ENCODE measurements around the gene MPZL3.

MPZL3 gene

DNA sequence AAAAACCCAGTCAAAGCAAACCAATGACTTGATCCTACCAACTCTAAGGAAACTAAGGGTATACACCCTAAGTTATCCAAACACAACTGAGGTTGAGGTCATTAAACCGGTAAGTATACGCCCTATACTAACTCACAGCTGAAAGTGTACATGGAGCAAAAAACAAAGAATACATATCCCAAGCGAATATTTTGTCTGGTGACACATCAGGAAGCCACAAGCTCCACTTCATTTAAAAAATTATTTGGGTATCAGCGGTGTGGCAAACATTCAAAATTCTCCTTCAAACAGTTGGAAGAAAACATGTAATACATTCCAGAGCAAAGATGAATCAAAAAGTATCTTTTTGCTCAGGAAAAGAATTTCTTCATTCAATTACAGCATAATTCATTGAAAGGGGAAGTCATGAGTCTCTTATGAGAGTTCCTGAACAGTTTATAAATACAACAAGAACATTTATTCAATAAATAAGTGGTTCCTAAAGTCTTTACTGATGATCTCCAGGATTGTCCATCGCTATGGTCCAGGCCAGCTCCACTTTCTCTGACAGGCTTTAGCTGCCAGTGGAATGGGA, 22.8 kb downstream of the MPZL3 start:
- TF ChIP-seq, protein P1, sequence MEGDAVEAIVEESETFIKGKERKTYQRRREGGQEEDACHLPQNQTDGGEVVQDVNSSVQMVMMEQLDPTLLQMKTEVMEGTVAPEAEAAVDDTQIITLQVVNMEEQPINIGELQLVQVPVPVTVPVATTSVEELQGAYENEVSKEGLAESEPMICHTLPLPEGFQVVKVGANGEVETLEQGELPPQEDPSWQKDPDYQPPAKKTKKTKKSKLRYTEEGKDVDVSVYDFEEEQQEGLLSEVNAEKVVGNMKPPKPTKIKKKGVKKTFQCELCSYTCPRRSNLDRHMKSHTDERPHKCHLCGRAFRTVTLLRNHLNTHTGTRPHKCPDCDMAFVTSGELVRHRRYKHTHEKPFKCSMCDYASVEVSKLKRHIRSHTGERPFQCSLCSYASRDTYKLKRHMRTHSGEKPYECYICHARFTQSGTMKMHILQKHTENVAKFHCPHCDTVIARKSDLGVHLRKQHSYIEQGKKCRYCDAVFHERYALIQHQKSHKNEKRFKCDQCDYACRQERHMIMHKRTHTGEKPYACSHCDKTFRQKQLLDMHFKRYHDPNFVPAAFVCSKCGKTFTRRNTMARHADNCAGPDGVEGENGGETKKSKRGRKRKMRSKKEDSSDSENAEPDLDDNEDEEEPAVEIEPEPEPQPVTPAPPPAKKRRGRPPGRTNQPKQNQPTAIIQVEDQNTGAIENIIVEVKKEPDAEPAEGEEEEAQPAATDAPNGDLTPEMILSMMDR (IDR thresholded peaks at IDR 0.05; ENCODE audit: insufficient read depth, low read depth, low read length, missing control alignments): no peak
- DNase-seq (ENCODE audit: low read depth): no peak

DNA sequence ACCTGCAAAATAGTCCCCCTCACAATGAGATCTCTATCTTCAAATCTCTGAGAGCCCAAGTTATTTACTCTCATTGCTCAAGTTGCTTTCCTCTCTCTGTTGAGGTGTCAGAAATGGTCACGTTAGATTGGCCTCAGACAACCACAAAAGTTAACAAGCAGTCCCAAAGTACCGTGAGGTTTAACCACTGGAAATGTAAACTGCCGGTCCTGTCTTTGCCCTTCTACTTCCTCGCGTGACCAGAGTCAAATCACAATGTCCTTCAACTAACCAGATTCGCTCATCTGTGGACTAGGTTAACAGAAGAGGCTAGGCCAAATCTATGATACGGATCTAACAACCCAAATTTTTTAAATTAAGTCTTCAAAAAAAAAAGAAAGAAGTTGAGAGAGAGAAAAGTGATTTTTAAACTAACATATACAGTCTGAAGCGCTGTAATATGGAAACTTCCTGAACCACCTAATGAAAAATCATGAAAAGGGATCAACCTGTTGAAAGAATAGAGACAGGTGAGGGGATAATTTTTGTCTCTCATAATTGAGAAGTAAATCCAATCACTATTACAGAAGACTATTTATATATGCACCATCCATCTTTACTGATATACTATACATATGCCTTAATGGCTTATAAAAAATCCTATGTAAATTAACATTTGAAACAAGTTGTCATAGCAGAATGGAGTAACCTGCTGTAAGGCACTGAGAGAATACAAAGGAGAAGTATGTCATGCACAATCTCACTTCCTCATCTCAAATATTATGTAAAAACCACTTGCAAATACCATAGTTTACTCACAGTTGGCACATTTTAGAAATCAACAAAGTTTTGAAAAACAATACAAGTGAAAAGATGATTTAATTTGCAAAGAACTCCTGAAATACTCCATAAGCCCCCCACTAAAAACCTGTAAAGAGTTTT, 24.0 kb downstream of the MPZL3 start:
- peak; percentile 84 for DNase-seq (ENCODE audit: low read depth)
- no peak overlapping the region for H3K4me3 ChIP-seq (ENCODE audit: low read depth, low read length)
- TF ChIP-seq, protein P1 (IDR thresholded peaks at IDR 0.05; ENCODE audit: insufficient read depth, low read depth, low read length, missing control alignments): no peak

More for the DNA sequence above, 22.8 kb downstream of the MPZL3 start:
- no peak overlapping the region for H3K4me3 ChIP-seq (ENCODE audit: low read depth, low read length)

DNA sequence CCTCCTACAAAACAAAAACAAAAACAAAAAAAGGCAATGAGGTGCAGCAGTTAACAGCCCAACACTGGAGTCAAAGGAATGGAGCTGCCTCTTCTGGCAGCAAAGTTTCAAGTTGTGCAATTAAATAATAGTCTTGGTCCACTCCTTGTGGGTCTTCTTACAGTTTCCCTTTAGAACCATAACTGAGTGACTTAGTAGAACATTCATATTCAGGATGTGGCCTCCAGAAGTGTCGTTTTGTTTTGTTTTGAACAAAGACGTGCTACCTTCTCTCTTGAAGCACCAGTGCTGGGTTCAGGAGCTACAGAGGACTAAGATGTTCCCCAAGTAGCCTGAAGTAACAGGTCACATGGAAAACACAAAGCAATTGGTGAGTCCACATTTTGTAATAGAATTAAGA, 25.4 kb downstream of the MPZL3 start:
- no peak overlapping the region for H3K4me3 ChIP-seq (ENCODE audit: low read depth, low read length)
- peak; percentile 22 for DNase-seq (ENCODE audit: low read depth)
- TF ChIP-seq, protein P1 (IDR thresholded peaks at IDR 0.05; ENCODE audit: insufficient read depth, low read depth, low read length, missing control alignments): no peak

DNA sequence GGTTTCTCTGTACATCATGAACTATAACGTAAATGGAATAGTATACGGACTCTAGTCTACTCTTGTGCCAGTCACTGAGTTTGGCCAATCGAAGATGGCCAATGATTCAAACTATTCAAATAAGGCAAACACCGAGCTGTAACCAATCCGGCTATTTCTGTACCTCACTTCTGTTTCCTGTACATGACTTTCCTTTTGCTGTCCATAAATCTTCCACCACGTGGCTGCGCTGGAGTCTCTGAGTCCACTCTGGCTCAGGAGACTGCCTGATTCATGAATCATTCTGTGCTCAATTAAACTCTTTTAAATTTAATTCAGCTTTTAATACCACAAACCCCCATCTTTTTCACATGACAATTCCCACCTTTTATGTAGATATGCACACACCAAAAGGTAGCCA, 25.9 kb downstream of the MPZL3 start:
- TF ChIP-seq, protein P1 (IDR thresholded peaks at IDR 0.05; ENCODE audit: insufficient read depth, low read depth, low read length, missing control alignments): no peak
- H3K4me3 ChIP-seq (ENCODE audit: low read depth, low read length): no peak overlapping the region
- no peak for DNase-seq (ENCODE audit: low read depth)

DNA sequence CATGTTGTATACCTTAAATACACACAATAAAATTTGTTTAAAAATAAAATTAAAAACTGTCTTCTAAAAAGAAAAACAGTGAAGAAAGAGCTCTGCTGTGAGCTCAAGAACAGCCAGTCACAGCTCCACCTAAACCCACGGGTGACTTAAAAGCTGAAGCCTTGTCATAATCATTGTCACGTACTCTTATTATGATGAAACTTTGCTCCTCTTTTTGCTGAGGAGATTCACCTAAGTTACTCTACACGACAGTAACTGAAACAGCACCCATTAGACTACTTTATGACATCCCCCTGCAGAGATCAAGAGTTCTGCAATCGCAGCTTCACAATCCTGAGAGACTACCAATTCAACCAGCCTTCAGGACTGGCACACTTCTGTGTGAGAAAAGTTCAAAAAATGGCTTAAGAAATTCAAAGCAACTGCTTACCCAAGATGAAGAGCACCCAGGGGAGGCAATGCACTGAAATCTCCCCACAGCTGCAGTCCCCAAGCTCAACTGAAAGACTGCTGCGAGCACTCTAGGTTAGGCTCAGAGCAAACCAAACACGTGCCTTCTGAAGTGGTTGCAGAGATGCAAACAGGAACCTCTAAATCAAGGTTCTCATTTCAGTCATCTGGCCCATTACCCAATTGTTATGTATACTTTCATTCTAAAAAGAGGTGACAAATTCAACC, 27.5 kb downstream of the MPZL3 start, which contains the start of gene JAML:
TSS of gene JAML (minus strand) at position 501 of the 678 bp plus-strand sequence. CDS start 10,145 bp downstream, outside the sequence.
- TF ChIP-seq, protein P1 (IDR thresholded peaks at IDR 0.05; ENCODE audit: insufficient read depth, low read depth, low read length, missing control alignments): no peak
- peak; percentile 77 for DNase-seq (ENCODE audit: low read depth)
- no peak within 1 kb of the TSS for H3K4me3 ChIP-seq (ENCODE audit: low read depth, low read length)

DNA sequence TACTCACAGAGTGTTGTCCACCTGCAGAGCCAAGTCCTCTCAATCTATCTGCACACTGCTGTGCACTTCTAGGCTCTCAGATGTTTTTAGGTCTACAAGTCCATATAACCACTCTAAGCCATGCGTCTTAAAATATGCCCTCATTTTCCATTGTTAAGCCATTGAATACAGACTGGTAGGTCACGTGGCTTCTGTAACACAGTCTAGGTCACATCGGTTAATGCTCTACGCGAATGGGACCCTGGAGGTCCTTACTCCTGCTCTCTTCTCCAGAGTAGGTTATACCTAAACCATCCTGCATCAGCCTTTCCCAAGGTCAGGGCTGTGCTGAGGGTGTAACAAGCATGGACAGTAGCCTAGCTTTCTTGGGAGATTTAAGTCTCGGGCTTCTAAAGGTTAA, 28.2 kb downstream of the MPZL3 start:
- TF ChIP-seq, protein P1 (IDR thresholded peaks at IDR 0.05; ENCODE audit: insufficient read depth, low read depth, low read length, missing control alignments): no peak
- no peak for DNase-seq (ENCODE audit: low read depth)
- H3K4me3 ChIP-seq (ENCODE audit: low read depth, low read length): no peak overlapping the region
